DND-41 (cell line): Measurements from ENCODE around the gene TTC23.

ENCODE experiments used
- EZH2 ChIP-seq: IDR thresholded peaks from 3 replicates; pipeline ENCODE4 v1.6.1; 2012; ENCODE audit warnings: borderline replicate concordance, low read depth, mild to moderate bottlenecking, moderate library complexity, low read length, inconsistent platforms; ENCODE audit not compliant: severe bottlenecking
- TF ChIP-seq, protein P1 (sequence below): IDR thresholded peaks from 2 replicates; pipeline ENCODE4 v1.5.1; 2012; ENCODE audit warnings: borderline replicate concordance, low read length, moderate library complexity, mild to moderate bottlenecking; ENCODE audit not compliant: poor library complexity, severe bottlenecking; ENCODE audit errors: extremely low read depth

DNA sequence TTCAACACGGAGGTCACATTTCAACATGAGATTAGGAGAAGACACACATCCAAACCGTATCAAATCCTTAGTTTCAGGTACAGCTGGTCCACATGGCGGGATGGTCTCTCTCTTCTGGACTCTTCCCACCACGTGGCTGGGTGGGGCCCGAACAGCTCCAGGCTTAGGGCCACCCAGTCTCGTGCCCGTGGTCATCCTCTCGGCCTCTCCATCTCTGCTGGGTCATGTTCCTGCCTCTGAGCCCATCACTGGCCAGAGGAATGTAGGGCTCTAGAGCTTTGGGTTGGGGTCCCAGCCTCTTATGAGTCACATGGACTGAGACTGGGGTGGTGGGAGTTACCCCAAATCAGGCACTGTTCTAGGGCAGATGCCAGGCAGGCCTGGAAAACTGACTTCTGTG, 132.3 kb downstream of the TTC23 start:
- TF ChIP-seq, protein P1, sequence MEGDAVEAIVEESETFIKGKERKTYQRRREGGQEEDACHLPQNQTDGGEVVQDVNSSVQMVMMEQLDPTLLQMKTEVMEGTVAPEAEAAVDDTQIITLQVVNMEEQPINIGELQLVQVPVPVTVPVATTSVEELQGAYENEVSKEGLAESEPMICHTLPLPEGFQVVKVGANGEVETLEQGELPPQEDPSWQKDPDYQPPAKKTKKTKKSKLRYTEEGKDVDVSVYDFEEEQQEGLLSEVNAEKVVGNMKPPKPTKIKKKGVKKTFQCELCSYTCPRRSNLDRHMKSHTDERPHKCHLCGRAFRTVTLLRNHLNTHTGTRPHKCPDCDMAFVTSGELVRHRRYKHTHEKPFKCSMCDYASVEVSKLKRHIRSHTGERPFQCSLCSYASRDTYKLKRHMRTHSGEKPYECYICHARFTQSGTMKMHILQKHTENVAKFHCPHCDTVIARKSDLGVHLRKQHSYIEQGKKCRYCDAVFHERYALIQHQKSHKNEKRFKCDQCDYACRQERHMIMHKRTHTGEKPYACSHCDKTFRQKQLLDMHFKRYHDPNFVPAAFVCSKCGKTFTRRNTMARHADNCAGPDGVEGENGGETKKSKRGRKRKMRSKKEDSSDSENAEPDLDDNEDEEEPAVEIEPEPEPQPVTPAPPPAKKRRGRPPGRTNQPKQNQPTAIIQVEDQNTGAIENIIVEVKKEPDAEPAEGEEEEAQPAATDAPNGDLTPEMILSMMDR, result no peak
- TF ChIP-seq EZH2, result no peak
